ENCODE measurements around the gene SERPINA1.

GRCh38 chr14:94398182-94398479 lies 9.7 kb upstream of the SERPINA1 start:
- TF ChIP-seq, protein P1, sequence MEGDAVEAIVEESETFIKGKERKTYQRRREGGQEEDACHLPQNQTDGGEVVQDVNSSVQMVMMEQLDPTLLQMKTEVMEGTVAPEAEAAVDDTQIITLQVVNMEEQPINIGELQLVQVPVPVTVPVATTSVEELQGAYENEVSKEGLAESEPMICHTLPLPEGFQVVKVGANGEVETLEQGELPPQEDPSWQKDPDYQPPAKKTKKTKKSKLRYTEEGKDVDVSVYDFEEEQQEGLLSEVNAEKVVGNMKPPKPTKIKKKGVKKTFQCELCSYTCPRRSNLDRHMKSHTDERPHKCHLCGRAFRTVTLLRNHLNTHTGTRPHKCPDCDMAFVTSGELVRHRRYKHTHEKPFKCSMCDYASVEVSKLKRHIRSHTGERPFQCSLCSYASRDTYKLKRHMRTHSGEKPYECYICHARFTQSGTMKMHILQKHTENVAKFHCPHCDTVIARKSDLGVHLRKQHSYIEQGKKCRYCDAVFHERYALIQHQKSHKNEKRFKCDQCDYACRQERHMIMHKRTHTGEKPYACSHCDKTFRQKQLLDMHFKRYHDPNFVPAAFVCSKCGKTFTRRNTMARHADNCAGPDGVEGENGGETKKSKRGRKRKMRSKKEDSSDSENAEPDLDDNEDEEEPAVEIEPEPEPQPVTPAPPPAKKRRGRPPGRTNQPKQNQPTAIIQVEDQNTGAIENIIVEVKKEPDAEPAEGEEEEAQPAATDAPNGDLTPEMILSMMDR (conservative IDR thresholded peaks at IDR 0.05; ENCODE audit: low read depth, low read length): no peak
- TF ChIP-seq EZH2 (IDR thresholded peaks at IDR 0.05; ENCODE audit: low read length, unreplicated experiment): no peak
